HG03378 (cell line): ENCODE data around the gene TAS1R2.

Experiments
- ATAC-seq: cut with Tn5 transposase; IDR thresholded peaks from one replicate; pipeline ENCODE4 v1.9.1; 2021; ENCODE audit warnings: mild to moderate bottlenecking, moderate library complexity; ENCODE audit not compliant: unreplicated experiment

Gene TAS1R2

GRCh38 chr1:18823438-18823837 lies 36.0 kb downstream of the TAS1R2 start:
- ATAC-seq: no peak

DNA sequence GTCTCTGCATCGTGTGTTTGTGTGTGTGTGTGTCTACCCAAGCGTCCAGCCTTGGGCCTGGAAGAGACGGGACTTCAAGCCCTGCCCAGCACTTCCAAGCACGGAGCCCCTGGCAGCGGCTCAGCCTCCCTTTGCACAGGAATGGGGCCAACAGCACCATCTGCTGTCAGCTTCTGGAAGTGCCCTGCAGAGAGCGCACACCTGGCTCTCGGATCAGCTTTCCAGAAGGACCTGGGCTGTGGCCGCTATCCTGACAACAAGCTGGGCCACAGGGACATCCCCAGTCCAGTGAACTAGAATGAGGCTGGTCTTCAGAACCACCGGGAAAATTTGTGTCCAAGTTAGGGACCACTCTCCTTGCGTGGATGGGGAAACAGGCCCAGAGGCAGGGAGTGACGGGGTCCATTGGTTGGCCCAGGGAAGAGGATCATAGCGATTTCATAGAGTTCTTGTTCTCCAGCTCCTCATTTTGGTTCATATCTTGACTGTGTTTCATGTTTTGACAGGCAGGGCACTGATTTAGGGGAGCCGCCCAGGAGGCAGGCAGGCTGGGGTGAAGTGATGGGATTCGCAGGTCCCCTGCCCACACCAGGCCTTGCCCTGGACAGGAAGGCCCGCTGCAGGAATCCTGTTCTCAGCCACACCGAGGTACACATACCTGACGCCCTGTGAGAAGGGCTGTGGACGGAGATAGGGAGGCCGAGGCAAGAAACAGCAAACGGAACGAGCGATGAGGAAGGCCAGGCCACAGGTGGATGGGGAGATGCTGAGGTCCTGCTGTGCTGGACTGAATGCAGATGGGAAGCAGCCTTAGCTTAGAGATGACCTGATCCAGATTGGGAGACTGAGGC lies 38.4 kb downstream of the TAS1R2 start:
- ATAC-seq: no peak

- ATAC-seq: no peak
Observed at GRCh38 chr1:18819986-18820790, 39.3 kb downstream of the TAS1R2 start.

GRCh38 chr1:18819203-18819602 lies 40.3 kb downstream of the TAS1R2 start:
- no peak for ATAC-seq

GRCh38 chr1:18817795-18818435 lies 41.5 kb downstream of the TAS1R2 start:
- no peak for ATAC-seq

GRCh38 chr1:18817316-18817715 lies 42.1 kb downstream of the TAS1R2 start:
- no peak for ATAC-seq

DNA sequence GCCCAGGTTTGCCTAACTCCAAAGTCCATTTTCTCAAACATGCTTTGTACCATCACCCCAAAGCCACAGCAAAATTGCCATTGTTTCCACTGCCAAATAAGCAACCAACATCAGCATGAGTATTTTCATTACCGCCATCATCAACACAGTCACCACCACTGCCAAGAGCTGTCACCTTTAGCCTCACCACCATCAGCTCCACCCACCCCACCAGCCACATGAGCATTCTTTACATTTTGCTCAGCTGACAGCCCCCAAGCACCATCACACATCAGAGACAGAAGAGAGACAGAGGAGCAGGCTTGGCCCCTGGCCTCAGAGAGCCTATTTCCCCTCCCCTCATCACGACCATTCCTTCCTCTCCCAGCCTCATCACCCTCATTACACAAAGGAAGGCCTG lies 42.7 kb downstream of the TAS1R2 start:
- no peak for ATAC-seq

DNA sequence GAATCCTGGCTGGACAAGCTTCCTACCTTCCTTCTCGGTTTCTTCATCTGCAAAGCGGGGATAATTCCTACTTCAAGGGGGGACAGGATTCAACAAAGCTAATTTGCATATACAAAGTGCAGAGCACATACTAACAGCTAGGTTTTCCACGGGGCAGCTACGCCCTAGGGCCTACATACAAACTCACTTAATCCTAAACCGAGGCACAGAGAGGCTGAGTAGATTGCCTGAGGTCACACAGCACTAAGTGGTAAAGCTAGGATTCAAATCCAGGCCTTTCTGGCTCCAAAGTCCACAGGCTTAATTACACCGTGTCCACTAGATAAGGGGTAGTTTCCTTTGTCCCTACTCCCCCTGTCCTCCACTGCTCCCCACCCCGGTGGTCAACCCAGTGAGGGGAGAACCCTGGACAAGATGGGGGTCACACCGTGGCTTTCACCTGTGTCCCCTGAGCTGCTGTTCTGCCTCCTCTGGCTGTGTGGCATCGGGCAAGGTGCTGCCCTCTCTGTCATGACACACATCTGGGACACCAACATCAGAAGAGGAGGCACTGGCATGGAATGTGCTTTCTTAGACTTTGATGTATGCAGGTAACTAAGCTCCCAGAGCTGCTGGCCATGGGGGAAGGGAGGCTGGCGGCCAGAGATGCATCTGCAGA lies 44.5 kb downstream of the TAS1R2 start:
- ATAC-seq: no peak

GRCh38 chr1:18814425-18814824 lies 45.0 kb downstream of the TAS1R2 start:
- no peak for ATAC-seq

DNA sequence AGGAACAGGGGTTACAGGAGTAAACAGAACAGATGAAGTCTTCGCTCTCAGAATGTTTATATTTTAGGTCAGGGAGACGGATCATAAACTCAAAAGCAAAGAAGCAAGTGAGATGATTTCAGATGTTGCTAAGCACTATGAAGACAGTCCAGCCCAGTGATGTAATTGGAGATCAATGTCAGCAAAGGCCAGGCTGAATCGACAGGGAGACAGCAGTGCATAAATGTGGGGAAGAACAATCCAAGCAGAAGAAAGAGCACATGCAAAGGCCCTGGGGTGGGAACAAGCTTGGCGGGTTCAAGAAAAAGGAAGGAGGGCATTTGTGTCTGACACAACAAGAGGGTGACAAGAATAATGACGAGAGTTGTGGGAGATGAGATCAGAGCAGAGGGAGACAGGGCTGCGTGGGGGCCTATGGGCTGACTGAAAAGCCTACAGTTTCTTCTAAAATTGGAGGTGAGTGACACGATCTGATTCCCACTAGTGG lies 47.0 kb downstream of the TAS1R2 start:
- no peak for ATAC-seq

DNA sequence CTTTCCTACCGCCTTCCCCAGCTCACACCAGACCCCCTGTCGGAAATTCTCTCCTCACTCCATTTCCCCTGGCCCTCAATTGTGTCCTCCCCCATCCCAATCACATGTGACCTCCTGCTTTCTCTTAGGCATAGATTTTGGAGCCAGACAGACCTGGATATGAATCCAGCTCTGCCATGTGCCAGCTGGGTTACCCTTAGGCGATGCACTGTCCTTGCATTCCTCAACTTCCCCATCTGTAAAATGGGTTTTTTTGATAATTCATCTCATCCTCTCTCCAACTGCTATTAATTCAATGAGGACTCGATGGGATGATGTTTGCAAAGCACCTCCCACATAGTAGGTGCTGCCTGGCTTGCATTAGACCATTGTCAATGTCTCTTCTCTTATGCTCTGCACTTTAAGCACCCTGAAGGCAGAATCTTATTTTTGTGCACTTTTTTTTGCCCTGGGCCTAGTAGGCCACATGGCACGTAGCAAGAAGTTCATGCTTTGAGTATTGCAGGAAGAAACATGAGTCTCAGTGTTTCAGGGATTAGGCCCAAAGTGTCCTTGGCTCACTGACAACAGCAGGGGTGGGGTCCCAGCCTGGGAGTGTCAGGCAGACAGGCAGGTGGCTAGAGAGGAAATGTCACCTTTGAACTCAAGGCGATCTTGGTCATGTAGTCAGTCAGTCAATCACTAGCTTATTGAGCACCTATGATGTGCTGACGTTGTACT lies 47.6 kb downstream of the TAS1R2 start:
- ATAC-seq: no peak

DNA sequence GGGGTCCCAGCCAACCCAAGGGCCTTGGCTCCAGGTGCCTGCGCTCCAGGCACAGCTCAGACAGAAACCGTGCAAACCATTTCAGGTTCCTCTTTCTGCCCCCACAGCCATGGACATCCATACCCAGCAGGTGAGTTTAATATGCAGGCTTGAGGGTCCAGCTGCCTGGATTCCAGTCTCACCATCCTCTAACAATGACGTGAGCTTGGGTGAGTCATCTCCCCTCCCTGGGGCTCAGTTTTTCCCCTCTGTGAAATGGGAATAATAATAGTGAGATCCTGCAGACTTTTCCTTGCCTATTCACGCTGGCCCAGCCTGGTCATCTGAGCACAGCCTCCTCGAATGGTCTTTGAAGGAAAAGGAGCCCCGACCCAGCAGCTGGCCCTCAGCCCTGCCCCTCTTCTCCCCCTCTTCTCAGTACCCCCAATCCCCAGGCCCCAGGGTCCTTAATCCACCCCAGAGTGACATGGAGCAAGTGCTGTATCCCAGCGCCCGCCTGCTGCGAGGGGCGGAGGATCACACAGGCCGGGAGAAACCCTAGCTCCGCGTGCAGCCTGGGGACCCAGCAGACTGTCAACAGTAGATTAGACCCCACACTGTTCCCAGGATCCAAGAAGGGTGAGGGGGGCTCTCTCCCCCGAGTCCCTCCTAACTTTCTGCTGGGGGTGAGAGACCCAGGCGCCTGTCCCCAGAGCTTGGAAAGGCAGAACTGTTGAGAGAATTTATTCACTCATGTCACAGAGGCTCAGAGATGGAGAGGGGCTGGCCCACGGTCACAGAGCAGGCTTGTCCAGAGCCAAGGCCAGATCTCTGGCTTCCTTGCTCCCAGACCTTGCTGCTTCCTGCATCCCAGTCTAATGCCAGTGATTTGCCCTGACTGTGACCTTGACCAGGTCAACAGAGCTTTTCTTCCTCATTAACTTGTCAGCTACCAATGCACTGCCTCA lies 49.2 kb downstream of the TAS1R2 start:
- no peak for ATAC-seq

- no peak for ATAC-seq
Observed at GRCh38 chr1:18808550-18808949, 50.9 kb downstream of the TAS1R2 start.

DNA sequence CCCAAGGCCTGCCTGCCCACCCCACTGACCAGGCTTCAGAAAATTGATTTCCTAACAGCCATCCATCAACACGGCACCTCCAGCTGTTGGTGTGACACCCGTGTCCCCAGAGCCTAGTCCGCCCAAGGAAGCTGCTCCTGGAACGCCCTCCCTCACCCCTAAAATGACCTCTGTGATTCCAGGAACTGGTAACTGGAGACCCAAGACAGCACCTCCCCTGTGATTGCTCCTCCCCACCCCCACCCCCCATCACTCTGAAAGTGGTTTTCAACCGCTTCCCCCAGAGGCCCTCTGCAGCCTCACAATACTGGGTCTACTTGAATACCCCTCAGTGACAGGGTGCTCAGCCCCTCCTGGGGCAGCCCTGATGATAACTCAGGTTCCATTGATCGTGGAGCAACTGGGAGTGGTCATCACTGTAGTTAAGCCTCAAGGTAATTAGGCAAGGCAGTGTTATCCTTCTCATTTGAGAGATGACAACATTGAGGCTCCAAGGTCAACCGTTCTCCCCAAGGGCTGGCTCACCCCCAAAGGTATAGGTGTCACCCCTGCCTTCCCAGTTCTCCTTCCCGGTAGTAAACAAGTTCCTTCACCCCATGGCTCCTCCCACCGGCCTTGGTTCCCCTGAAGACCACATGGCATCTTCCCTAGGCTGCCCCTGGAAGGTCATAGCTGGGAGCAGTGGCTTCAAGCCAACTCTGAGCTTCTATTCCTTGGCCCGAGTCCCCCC lies 52.0 kb downstream of the TAS1R2 start:
- no peak for ATAC-seq

- no peak for ATAC-seq
Observed at GRCh38 chr1:18805925-18806849, 53.3 kb downstream of the TAS1R2 start.

DNA sequence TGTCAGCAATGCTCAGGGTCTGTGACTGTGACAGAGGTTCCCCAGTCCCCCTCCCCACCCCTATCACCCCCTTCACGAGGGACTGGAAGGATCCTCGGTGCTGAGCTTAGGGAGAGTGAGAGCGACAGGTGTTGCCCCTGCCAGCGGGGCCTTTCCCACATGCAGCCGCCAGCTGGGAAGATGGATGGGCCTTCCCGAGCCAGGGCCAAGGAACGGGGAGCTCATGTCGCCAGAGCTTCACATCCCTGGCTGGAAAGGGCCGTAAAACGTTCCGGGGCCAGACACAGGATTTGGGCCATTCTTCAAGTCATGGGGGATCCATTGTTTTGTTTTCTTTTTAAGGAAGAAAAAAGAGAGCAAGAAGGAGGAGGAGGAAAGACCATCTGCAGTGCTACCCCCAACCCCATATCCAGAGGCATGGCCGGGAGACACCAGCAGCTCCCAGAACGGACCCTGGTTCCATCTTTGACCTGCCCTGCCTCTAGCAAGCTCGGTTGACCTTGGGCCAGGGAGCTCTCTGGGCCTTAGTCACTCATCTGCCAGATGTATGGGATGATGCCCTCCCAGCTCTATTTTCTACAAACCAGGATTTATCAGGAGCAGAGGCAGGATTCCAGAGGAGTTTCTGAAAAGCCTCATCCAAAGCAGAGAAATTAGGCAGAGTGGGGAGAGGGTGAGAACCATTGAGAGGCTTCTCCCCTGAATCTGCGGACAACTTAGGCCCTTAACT lies 54.1 kb downstream of the TAS1R2 start:
- ATAC-seq: no peak

- no peak for ATAC-seq
Observed at GRCh38 chr1:18803851-18804250, 55.6 kb downstream of the TAS1R2 start.
